HEK293 (cell line): Measurements from ENCODE around the gene EFCAB14.

ENCODE experiments used
- SETDB1 ChIP-seq: IDR thresholded peaks from one replicate; pipeline ENCODE4 v1.6.1; 2017; ENCODE audit warnings: mild to moderate bottlenecking, low read length, moderate library complexity, mixed read lengths; ENCODE audit not compliant: insufficient read length
- YY1 ChIP-seq: fragments of 450-650 bp; formaldehyde crosslinking; IDR thresholded peaks from 2 replicates; pipeline ENCODE4 v1.5.1; 2018; ENCODE audit warnings: missing biosample characterization, missing genetic modification characterization
- ZFHX2 ChIP-seq: fragments of 450-650 bp; formaldehyde crosslinking; conservative IDR thresholded peaks from 2 replicates; pipeline ENCODE4 v1.5.1; 2016; ENCODE audit warnings: missing biosample characterization, missing genetic modification characterization
- TF ChIP-seq, protein P1 (sequence below): fragments of 450-650 bp; formaldehyde crosslinking; IDR thresholded peaks from 2 replicates; pipeline ENCODE4 v1.5.1; 2016; ENCODE audit warnings: missing biosample characterization, missing genetic modification characterization
- TF ChIP-seq, protein P2 (sequence below): fragments of 450-650 bp; formaldehyde crosslinking; IDR thresholded peaks from 2 replicates; pipeline ENCODE4 v1.5.1; 2016; ENCODE audit warnings: missing biosample characterization, missing genetic modification characterization, low read depth

DNA sequence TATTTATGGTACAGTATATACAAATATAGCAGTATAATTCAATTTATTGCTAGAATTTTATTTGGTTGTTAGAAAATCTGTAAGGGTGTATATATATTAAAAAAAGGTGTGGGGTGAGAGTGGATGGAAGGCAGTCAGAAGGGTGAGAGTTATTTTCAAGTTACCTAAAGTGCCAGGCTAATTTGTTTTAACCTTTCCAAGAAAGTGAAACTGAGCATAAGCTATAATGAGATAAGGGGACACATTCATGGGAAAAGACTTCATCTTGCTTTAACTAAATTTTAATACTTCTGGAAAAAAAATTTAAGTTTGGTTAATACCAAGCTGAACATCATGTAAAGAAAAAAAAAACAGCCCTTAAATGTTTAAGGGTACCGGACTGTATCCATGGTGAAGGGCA lies 42.4 kb downstream of the EFCAB14 start:
- TF ChIP-seq, protein P1, sequence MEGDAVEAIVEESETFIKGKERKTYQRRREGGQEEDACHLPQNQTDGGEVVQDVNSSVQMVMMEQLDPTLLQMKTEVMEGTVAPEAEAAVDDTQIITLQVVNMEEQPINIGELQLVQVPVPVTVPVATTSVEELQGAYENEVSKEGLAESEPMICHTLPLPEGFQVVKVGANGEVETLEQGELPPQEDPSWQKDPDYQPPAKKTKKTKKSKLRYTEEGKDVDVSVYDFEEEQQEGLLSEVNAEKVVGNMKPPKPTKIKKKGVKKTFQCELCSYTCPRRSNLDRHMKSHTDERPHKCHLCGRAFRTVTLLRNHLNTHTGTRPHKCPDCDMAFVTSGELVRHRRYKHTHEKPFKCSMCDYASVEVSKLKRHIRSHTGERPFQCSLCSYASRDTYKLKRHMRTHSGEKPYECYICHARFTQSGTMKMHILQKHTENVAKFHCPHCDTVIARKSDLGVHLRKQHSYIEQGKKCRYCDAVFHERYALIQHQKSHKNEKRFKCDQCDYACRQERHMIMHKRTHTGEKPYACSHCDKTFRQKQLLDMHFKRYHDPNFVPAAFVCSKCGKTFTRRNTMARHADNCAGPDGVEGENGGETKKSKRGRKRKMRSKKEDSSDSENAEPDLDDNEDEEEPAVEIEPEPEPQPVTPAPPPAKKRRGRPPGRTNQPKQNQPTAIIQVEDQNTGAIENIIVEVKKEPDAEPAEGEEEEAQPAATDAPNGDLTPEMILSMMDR = no peak
- no peak for TF ChIP-seq YY1
- no peak for TF ChIP-seq ZFHX2 (tag by site-specific recombination)
- TF ChIP-seq SETDB1 = no peak
- TF ChIP-seq, protein P2, sequence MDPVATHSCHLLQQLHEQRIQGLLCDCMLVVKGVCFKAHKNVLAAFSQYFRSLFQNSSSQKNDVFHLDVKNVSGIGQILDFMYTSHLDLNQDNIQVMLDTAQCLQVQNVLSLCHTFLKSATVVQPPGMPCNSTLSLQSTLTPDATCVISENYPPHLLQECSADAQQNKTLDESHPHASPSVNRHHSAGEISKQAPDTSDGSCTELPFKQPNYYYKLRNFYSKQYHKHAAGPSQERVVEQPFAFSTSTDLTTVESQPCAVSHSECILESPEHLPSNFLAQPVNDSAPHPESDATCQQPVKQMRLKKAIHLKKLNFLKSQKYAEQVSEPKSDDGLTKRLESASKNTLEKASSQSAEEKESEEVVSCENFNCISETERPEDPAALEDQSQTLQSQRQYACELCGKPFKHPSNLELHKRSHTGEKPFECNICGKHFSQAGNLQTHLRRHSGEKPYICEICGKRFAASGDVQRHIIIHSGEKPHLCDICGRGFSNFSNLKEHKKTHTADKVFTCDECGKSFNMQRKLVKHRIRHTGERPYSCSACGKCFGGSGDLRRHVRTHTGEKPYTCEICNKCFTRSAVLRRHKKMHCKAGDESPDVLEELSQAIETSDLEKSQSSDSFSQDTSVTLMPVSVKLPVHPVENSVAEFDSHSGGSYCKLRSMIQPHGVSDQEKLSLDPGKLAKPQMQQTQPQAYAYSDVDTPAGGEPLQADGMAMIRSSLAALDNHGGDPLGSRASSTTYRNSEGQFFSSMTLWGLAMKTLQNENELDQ (tag by site-specific recombination) = no peak
